H1 (cell line): ENCODE measurements around the gene TNFRSF8. TPM values are rescaled to one million over a fixed set of nuclear protein-coding genes. Genes with fewer than 3 reads are reported as not detected.
A peak's percentile ranks its signal among the peaks of the same experiment; 100 is the strongest.

Experiments
- CTCF ChIA-PET: fragments of 300-600 bp; sonication (Branson Sonifier 250); formaldehyde crosslinking; loops from one replicate; lab custom pipeline; 2021; ENCODE audit not compliant: partially characterized antibody; lab: Charles Lee
- POLR2A ChIA-PET: fragments of 300-600 bp; sonication (Branson Sonifier 250); formaldehyde crosslinking; loops from one replicate; lab custom pipeline; 2021; ENCODE audit warnings: inconsistent platforms; ENCODE audit not compliant: partially characterized antibody; lab: Charles Lee
- DNase-seq, 2 experiments: peaks; one replicate each; pipeline versions ENCODE4 v3.0.0 to v3.0.0-alpha.2; 2010 to 2022; ENCODE audit warnings: low spot score in 2 of 2, low read depth in 1 of 2, mixed read lengths in 1 of 2
- FAIRE-seq: peaks from 2 replicates; lab custom pipeline; 2011; peaks lifted over from hg19 to GRCh38; lab: Jason Lieb, UNC
- H2AFZ ChIP-seq: 2 replicates; pipeline ENCODE4 v1.8.1; 2012; ENCODE audit warnings: low read length, inconsistent platforms
- H2AK5ac ChIP-seq: 2 replicates; pipeline ENCODE4 v1.6.1; 2013; ENCODE audit warnings: low read depth, low read length
- H2BK120ac ChIP-seq: replicated peaks from 2 replicates; pipeline ENCODE3; 2013; ENCODE audit warnings: low read depth, low read length, inconsistent platforms
- H2BK12ac ChIP-seq: 2 replicates; pipeline ENCODE4 v1.6.1; 2013; ENCODE audit warnings: low read depth, low read length
- H2BK15ac ChIP-seq: 2 replicates; pipeline ENCODE4 v1.6.1; 2013; ENCODE audit warnings: low read length
- H2BK20ac ChIP-seq: 2 replicates; pipeline ENCODE4 v1.6.1; 2013; ENCODE audit warnings: low read length
- H2BK5ac ChIP-seq: 2 replicates; pipeline ENCODE4 v1.6.1; 2013; ENCODE audit warnings: low read depth, low read length
- H3K14ac ChIP-seq: 2 replicates; pipeline ENCODE4 v1.6.1; 2013; ENCODE audit warnings: inconsistent platforms; ENCODE audit not compliant: insufficient read length
- H3K18ac ChIP-seq: 2 replicates; pipeline ENCODE4 v1.6.1; 2013; ENCODE audit warnings: low read length; ENCODE audit errors: extremely low read depth
- H3K23ac ChIP-seq: 2 replicates; pipeline ENCODE4 v1.6.1; 2013; ENCODE audit warnings: inconsistent platforms; ENCODE audit not compliant: insufficient read length
- H3K23me2 ChIP-seq: 2 replicates; pipeline ENCODE4 v1.6.1; 2013; ENCODE audit warnings: low read depth, low read length
- H3K27ac ChIP-seq: 2 replicates; pipeline ENCODE4 v1.6.1; 2011; ENCODE audit warnings: low read depth, low read length, inconsistent platforms
- H3K27me3 ChIP-seq, 4 experiments: replicated peaks in 1 of 4; 1 replicate in 1 of 4; 2 replicates in 3 of 4; pipeline versions ENCODE4 v1.6.1 to v1.8.1; 2011 to 2013; ENCODE audit warnings: low read length in 3 of 4, mild to moderate bottlenecking in 3 of 4, inconsistent platforms in 2 of 4, mixed read lengths in 2 of 4, moderate library complexity in 1 of 4; ENCODE audit not compliant: control insufficient read depth in 3 of 4, insufficient read depth in 3 of 4; ENCODE audit errors: extremely low read depth in 1 of 4
- H3K36me3 ChIP-seq, 4 experiments: 2 replicates each; pipeline versions ENCODE4 v1.6.1 to v1.8.1; 2011 to 2013; ENCODE audit warnings: mild to moderate bottlenecking in 4 of 4, low read length in 3 of 4, moderate library complexity in 2 of 4, control low read depth in 1 of 4, inconsistent platforms in 1 of 4; ENCODE audit not compliant: insufficient read depth in 4 of 4, control insufficient read depth in 2 of 4
- H3K4ac ChIP-seq: replicated peaks from 2 replicates; pipeline ENCODE3; 2013; ENCODE audit warnings: low read length, low read depth, mixed read lengths, inconsistent platforms; ENCODE audit not compliant: insufficient read length
- H3K4me1 ChIP-seq, 4 experiments: replicated peaks in 1 of 4; 1 replicate in 1 of 4; 2 replicates in 3 of 4; pipeline versions ENCODE4 v1.6.1 to v1.8.1; 2011 to 2013; ENCODE audit warnings: low read length in 3 of 4, inconsistent platforms in 2 of 4, mixed read lengths in 1 of 4; ENCODE audit not compliant: insufficient read depth in 4 of 4, control insufficient read depth in 3 of 4
- H3K4me2 ChIP-seq, 2 experiments: 2 replicates each; pipeline versions ENCODE4 v1.6.1 to v1.8.1; 2011 to 2013; ENCODE audit warnings: low read depth in 2 of 2, low read length in 2 of 2, control low read depth in 1 of 2, inconsistent platforms in 1 of 2, mild to moderate bottlenecking in 1 of 2; ENCODE audit not compliant: insufficient read depth in 1 of 2
- H3K4me3 ChIP-seq, 4 experiments: fragments of 200-600, 300-600 bp in 1 of 4; sonication (generic), shearing (Covaris generic), sonication (Bioruptor Twin) in 1 of 4; 2 replicates each; pipeline versions ENCODE4 v1.5.1 to v1.8.1; 2011 to 2016; ENCODE audit warnings: low read length in 4 of 4, low read depth in 3 of 4, control low read depth in 2 of 4, inconsistent platforms in 2 of 4, mild to moderate bottlenecking in 2 of 4, mixed read lengths in 1 of 4, moderate library complexity in 1 of 4; ENCODE audit not compliant: insufficient read depth in 2 of 4; ENCODE audit errors: extremely low read depth in 1 of 4
- H3K56ac ChIP-seq: replicated peaks from 2 replicates; pipeline ENCODE3; 2013; ENCODE audit warnings: low read depth, mild to moderate bottlenecking, mixed read lengths, low read length, inconsistent platforms; ENCODE audit not compliant: insufficient read length
- H3K79me1 ChIP-seq: 2 replicates; pipeline ENCODE4 v1.6.1; 2013; ENCODE audit warnings: low read depth, low read length, control low read depth
- H3K79me2 ChIP-seq, 2 experiments: 2 replicates each; pipeline versions ENCODE4 v1.6.1 to v1.8.1; 2012 to 2013; ENCODE audit warnings: low read length in 2 of 2, mild to moderate bottlenecking in 2 of 2, inconsistent platforms in 1 of 2; ENCODE audit not compliant: insufficient read depth in 2 of 2, control insufficient read depth in 1 of 2
- H3K9ac ChIP-seq, 4 experiments: replicated peaks in 1 of 4; 1 replicate in 1 of 4; 2 replicates in 3 of 4; pipeline versions ENCODE4 v1.6.1 to v1.8.1; 2011 to 2013; ENCODE audit warnings: low read depth in 3 of 4, low read length in 3 of 4, control low read depth in 2 of 4, mild to moderate bottlenecking in 2 of 4, moderate library complexity in 2 of 4, inconsistent platforms in 1 of 4; ENCODE audit errors: extremely low read depth in 1 of 4
- H3K9me3 ChIP-seq, 2 experiments: 2 replicates each; pipeline versions ENCODE4 v1.6.1 to v1.8.1; 2012 to 2013; ENCODE audit warnings: mild to moderate bottlenecking in 2 of 2, moderate library complexity in 2 of 2, control low read depth in 1 of 2, inconsistent platforms in 1 of 2, low read depth in 1 of 2, low read length in 1 of 2, mixed read lengths in 1 of 2; ENCODE audit not compliant: insufficient read depth in 2 of 2
- H4K20me1 ChIP-seq, 2 experiments: replicated peaks in 1 of 2; 2 replicates each; pipeline versions ENCODE3 to v1.8.1; 2011 to 2013; ENCODE audit warnings: inconsistent platforms in 2 of 2, low read length in 2 of 2, mild to moderate bottlenecking in 1 of 2; ENCODE audit not compliant: insufficient read depth in 2 of 2, control insufficient read depth in 1 of 2
- H4K5ac ChIP-seq: 2 replicates; pipeline ENCODE4 v1.6.1; 2013; ENCODE audit warnings: low read length, low read depth, mixed read lengths, inconsistent platforms; ENCODE audit not compliant: insufficient read length
- H4K8ac ChIP-seq: 2 replicates; pipeline ENCODE4 v1.8.0; 2013; ENCODE audit warnings: mild to moderate bottlenecking, moderate library complexity, low read length, inconsistent platforms; ENCODE audit not compliant: insufficient read depth; ENCODE audit errors: extremely low read depth
- H4K91ac ChIP-seq: replicated peaks from 2 replicates; pipeline ENCODE3; 2013; ENCODE audit warnings: low read length, mixed read lengths, inconsistent platforms; ENCODE audit not compliant: insufficient read length
- CREB1 ChIP-seq: IDR thresholded peaks from 2 replicates; pipeline ENCODE4 v1.6.1; 2012; ENCODE audit warnings: inconsistent platforms
- SAP30 ChIP-seq: fragments of 300-600 bp; sonication (generic); IDR thresholded peaks from 2 replicates; pipeline ENCODE4 v1.7.1; 2012; ENCODE audit warnings: low read length, moderate library complexity, mild to moderate bottlenecking, inconsistent platforms; ENCODE audit not compliant: insufficient read depth, insufficient replicate concordance
- WGBS, 2 experiments: shearing (Covaris generic) in 1 of 2; methylation state at CpG; one replicate each; pipeline versions ENCODE4 v1.1.6 to v1.1.7; 2013 to 2015; ENCODE audit warnings: low lambda C conversion rate in 2 of 2, mixed read lengths in 2 of 2, inconsistent platforms in 1 of 2, low coverage in 1 of 2, missing lambda C conversion rate in 1 of 2; ENCODE audit not compliant: insufficient replicate concordance in 2 of 2, insufficient coverage in 1 of 2, insufficient read length in 1 of 2; ENCODE audit errors: extremely low coverage in 1 of 2, missing lambda C conversion rate in 1 of 2; 5-methylcytosine and 5-hydroxymethylcytosine counted together
- polyA plus RNA-seq, 7 experiments: library from polyadenylated mRNA; depleted of rRNA in 3 of 7; stranded (reverse) in 5 of 7; unstranded in 2 of 7; fragments of >200 nt in 5 of 7; fragments of 200-250 nt in 2 of 7; gene quantifications; 1 replicate in 5 of 7; 2 replicates in 1 of 7; 4 replicates in 1 of 7; pipeline versions ENCODE4 v1.2.1 to v1.2.3, GENCODE V29; 2011 to 2013; ENCODE audit warnings: missing spikeins in 2 of 7, mixed read lengths in 2 of 7
- total RNA-seq: library from RNA; stranded (reverse); fragmentation: NEBNext Ultra II Directional; extraction: Animal tissue kit (Norgen Biotek cat#: 25700); gene quantifications from 2 replicates; pipeline ENCODE4 v1.2.1, GENCODE V29; 2021

TNFRSF8 gene
- total and polyA plus RNA-seq, 2 of the 8 experiments (the other 6 are each of a cell fraction or from before 2014, with no cell fraction given): 23.2 to 32.7 TPM

DNA sequence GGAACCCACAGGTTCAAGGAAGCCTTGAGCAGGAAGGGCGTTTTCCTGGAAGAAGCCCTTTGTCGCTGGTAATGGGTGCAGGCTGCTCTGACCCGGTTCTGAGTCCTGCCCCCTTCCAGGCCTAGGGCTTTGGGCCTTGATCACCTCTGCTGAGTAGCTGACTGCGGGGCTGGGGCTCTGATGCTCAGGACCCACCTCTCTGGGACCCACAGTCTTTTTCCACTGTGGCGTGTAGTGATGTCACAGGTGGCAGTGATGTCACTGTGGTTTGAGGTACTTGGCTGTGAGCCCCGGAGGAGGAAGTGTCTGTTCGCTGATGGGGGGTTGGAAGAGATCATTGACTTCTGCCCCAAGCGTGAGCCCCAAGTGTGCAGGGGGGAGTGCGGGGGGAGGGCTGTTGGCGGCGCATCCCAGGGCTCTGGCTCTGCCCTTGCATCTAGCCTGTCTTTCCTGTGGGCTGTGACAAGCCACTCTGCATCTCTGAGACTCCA is 110.6 kb downstream of the TNFRSF8 start:
- Histone ChIP-seq H3K4me1 (peaks cover 0 to 18% (median 1%) of the 10 kb centered on the region in 4 experiments; a peak in 3 of 7 replicates), H2BK20ac (no peak overlapping the region), H2BK120ac (no peak overlapping the region), H3K27ac (no peak overlapping the region), H2BK15ac (no peak overlapping the region), H3K9ac (no peak overlapping the region), H3K79me1 (no peaks in the 10 kb centered on the region), H3K56ac (no peak overlapping the region), H3K27me3 (peaks cover 0 to 5% (median 0%) of the 10 kb centered on the region in 4 experiments; a peak in 2 of 7 replicates), H2AFZ (no peak overlapping the region; the same call in 1 of the 2 replicates), H3K23ac (no peak overlapping the region), H3K23me2 (no peaks in the 10 kb centered on the region), H3K79me2 (no peaks in the 10 kb centered on the region), H3K4me3 (no peak overlapping the region), H3K18ac (no peak overlapping the region), H3K9me3 (no peaks in the 10 kb centered on the region), H3K14ac (no peak overlapping the region), H4K5ac (no peak overlapping the region), H4K91ac (no peak overlapping the region), H2BK12ac (no peak overlapping the region), H3K36me3 (no peaks in the 10 kb centered on the region), H2BK5ac (no peak overlapping the region), H2AK5ac (no peak overlapping the region), H3K4ac (no peak overlapping the region), H3K4me2 (no peak overlapping the region), H4K20me1 (no peaks in the 10 kb centered on the region), H4K8ac (no peak overlapping the region)
- TF ChIP-seq CREB1 (0 out of 2 replicates have a peak, but pooled peaks have one; percentile 25), SAP30 (no peak)
- FAIRE-seq: no peak
- ChIA-PET POLR2A (no interaction called here), CTCF (interaction anchor here (0.7 to 4.4 kb wide), 3 partner anchors 27 to 48 kb away, joined by 3 to 19 read pairs (median 5); no protein-coding TSS in a partner anchor)
- 84% methylated on average over 10 of the region's 11 CpGs; no CpG with 5 or more reads in 1 of the 2 experiments for WGBS, 2 experiments
- DNase-seq: no peak
